GM12878 (cell line): Measurements from ENCODE around the gene RANBP9. TPM values are rescaled to one million over a fixed set of nuclear protein-coding genes. Genes with fewer than 3 reads are reported as not detected.
A peak's percentile ranks its signal among the peaks of the same experiment; 100 is the strongest.

Source experiments
- ATAC-seq: fragments of 200-7000 bp; cut with Tn5 transposase; 3 replicates; pipeline ENCODE4 v1.9.1; 2020; ENCODE audit warnings: mild to moderate bottlenecking, moderate library complexity
- BruUV-seq: library from RNA; stranded (reverse); fragments of 400-500 nt; replicated peaks from 2 replicates; lab custom pipeline; 2021; lab: Mats Ljungman, UMichigan
- CTCF ChIA-PET: fragments of 300-600 bp; sonication (Branson Sonifier 250); formaldehyde crosslinking; extraction: SDS; loops from one replicate; lab custom pipeline; 2021; ENCODE audit warnings: inconsistent platforms; lab: Yijun Ruan, JAX
- POLR2A ChIA-PET: fragments of 350-600 bp; formaldehyde crosslinking; extraction: SDS; loops from one replicate; lab custom pipeline; 2021; ENCODE audit warnings: inconsistent platforms; lab: Charles Lee
- RAD21 ChIA-PET: fragments of 300-600 bp; sonication (Branson Sonifier 250); formaldehyde crosslinking; loops from one replicate; lab custom pipeline; 2023; ENCODE audit warnings: antibody characterized with exemption; ENCODE audit not compliant: unreplicated experiment; lab: Charles Lee
- SMC1A ChIA-PET: fragments of 300-600 bp; sonication (Branson Sonifier 250); formaldehyde crosslinking; loops from one replicate; lab custom pipeline; 2023; ENCODE audit not compliant: unreplicated experiment, uncharacterized antibody; lab: Charles Lee
- DNase-seq: peaks from one replicate; pipeline ENCODE4 v3.0.0-alpha.2; 2011; ENCODE audit warnings: low read depth, low spot score
- FAIRE-seq: peaks from 3 replicates; lab custom pipeline; 2011; peaks lifted over from hg19 to GRCh38; lab: Jason Lieb, UNC
- H2AFZ ChIP-seq: 2 replicates; pipeline ENCODE4 v1.6.0; 2011; ENCODE audit warnings: low read depth, low read length, control low read depth; ENCODE audit not compliant: control insufficient read depth
- H3K27ac ChIP-seq: 2 replicates; pipeline ENCODE4 v1.5.1; 2011; ENCODE audit warnings: control low read depth; ENCODE audit not compliant: control insufficient read depth, insufficient read depth
- H3K27me3 ChIP-seq, 2 experiments: replicated peaks in 1 of 2; 2 replicates each; pipeline versions ENCODE4 v1.6.0 to v1.6.1; 2011; ENCODE audit warnings: low read length in 1 of 2; ENCODE audit not compliant: control insufficient read depth in 2 of 2, insufficient read depth in 2 of 2
- H3K36me3 ChIP-seq, 2 experiments: 2 replicates each; pipeline ENCODE4 v1.5.1; 2011; ENCODE audit warnings: low read length in 1 of 2; ENCODE audit not compliant: control insufficient read depth in 2 of 2, insufficient read depth in 2 of 2
- H3K4me1 ChIP-seq: 2 replicates; pipeline ENCODE4 v1.6.1; 2011; ENCODE audit warnings: mild to moderate bottlenecking, low read length, moderate library complexity, mixed read lengths; ENCODE audit not compliant: control insufficient read depth, insufficient read depth
- H3K4me2 ChIP-seq: 2 replicates; pipeline ENCODE4 v1.6.0; 2011; ENCODE audit warnings: control low read depth; ENCODE audit not compliant: control insufficient read depth, insufficient read depth
- H3K4me3 ChIP-seq: fragments of 200-600 bp; sonication (generic); 2 replicates; pipeline ENCODE4 v1.5.1; 2016
- H3K79me2 ChIP-seq: 2 replicates; pipeline ENCODE4 v1.6.0; 2011; ENCODE audit warnings: low read length; ENCODE audit not compliant: control insufficient read depth, insufficient read depth
- H3K9ac ChIP-seq: 2 replicates; pipeline ENCODE4 v1.8.0; 2011; ENCODE audit warnings: low read length, control low read depth, mixed read lengths; ENCODE audit not compliant: control insufficient read depth, insufficient read depth
- H3K9me3 ChIP-seq: replicated peaks from 3 replicates; pipeline ENCODE4 v1.5.1; 2011; ENCODE audit warnings: mild to moderate bottlenecking, low read length; ENCODE audit not compliant: control insufficient read depth, insufficient read depth
- H4K20me1 ChIP-seq: 2 replicates; pipeline ENCODE4 v1.6.0; 2011; ENCODE audit not compliant: control insufficient read depth, insufficient read depth
- CEBPB ChIP-seq, 2 experiments: fragments of 150-350 bp in 1 of 2; IDR thresholded peaks; 2 replicates each; pipeline ENCODE4 v1.6.1; 2012 to 2014; ENCODE audit warnings: low read depth in 2 of 2, low read length in 2 of 2, borderline replicate concordance in 1 of 2, inconsistent platforms in 1 of 2
- CREM ChIP-seq: IDR thresholded peaks from 2 replicates; pipeline ENCODE4 v1.6.1; 2014; ENCODE audit warnings: antibody characterized with exemption, low read depth
- LARP7 ChIP-seq: fragments of 450-650 bp; IDR thresholded peaks from 2 replicates; pipeline ENCODE4 v1.6.1; 2017; ENCODE audit warnings: mild to moderate bottlenecking
- PML ChIP-seq: IDR thresholded peaks from 2 replicates; pipeline ENCODE4 v1.6.1; 2012; ENCODE audit warnings: low read length, inconsistent platforms
- RELA ChIP-seq: fragments of 450-650 bp; IDR thresholded peaks from 2 replicates; pipeline ENCODE4 v1.8.0; 2014; ENCODE audit warnings: borderline replicate concordance; ENCODE audit not compliant: partially characterized antibody
- SPI1 ChIP-seq: IDR thresholded peaks from 2 replicates; pipeline ENCODE4 v1.6.1; 2011; ENCODE audit warnings: low read depth, mild to moderate bottlenecking, low read length, moderate library complexity, borderline replicate concordance; ENCODE audit not compliant: insufficient read depth
- SREBF2 ChIP-seq: IDR thresholded peaks from 2 replicates; pipeline ENCODE4 v1.6.1; 2012; ENCODE audit warnings: mild to moderate bottlenecking, low read length
- WGBS: methylation state at CpG from one replicate; pipeline ENCODE4 v1.1.6; 2016; ENCODE audit warnings: low lambda C conversion rate; ENCODE audit not compliant: insufficient replicate concordance, insufficient coverage; ENCODE audit errors: missing lambda C conversion rate; 5-methylcytosine and 5-hydroxymethylcytosine counted together
- in situ Hi-C: fragments of 300-500 bp; cut with MboI; formaldehyde crosslinking; loops from 9 replicates; pipeline ENCODE4 v1.14.3; 2018; ENCODE audit warnings: mixed read lengths
- intact Hi-C: fragments of 100-400 bp; cut with micrococcal nuclease; formaldehyde crosslinking; loops from one replicate; pipeline ENCODE4 v1.14.2; 2022; ENCODE audit not compliant: unreplicated experiment
- polyA plus RNA-seq, 11 experiments: library from polyadenylated mRNA; depleted of rRNA in 4 of 11; unstranded in 6 of 11; stranded (reverse) in 5 of 11; fragments of >200 nt; fragmentation: Nextera tagmentation in 4 of 11; fragmentation: Illumina TruSeq in 1 of 11; extraction: Ambion mirVana in 4 of 11; extraction: Trizol in 1 of 11; gene quantifications; 1 replicate in 1 of 11; 2 replicates in 10 of 11; pipeline versions ENCODE4 v1.2.1 to v1.2.3, GENCODE V29; 2011 to 2016; ENCODE audit warnings: inconsistent platforms in 2 of 11, missing spikeins in 2 of 11, low read depth in 1 of 11
- total RNA-seq, 4 experiments: library from RNA; depleted of rRNA in 3 of 4; stranded (reverse); fragments of >200 nt in 3 of 4; fragmentation: Illumina TruSeq in 1 of 4; extraction: Trizol in 1 of 4; gene quantifications; 2 replicates each; pipeline versions ENCODE4 v1.2.1 to v1.2.3, GENCODE V29; 2013 to 2021
- TF ChIP-seq, protein P1 (sequence below): IDR thresholded peaks from 2 replicates; pipeline ENCODE4 v1.6.1; 2011; ENCODE audit warnings: low read depth, low read length, improper control_type of control experiment, borderline replicate concordance
- TF ChIP-seq, protein P2 (sequence below): fragments of 450-650 bp; conservative IDR thresholded peaks from 2 replicates; pipeline ENCODE4 v1.6.1; 2017; ENCODE audit warnings: mild to moderate bottlenecking, moderate library complexity
- TF ChIP-seq, protein P3 (sequence below): IDR thresholded peaks from 2 replicates; pipeline ENCODE4 v1.6.1; 2012; ENCODE audit warnings: low read length, inconsistent platforms

RANBP9 gene
- total and polyA plus RNA-seq, 10 of the 15 experiments (the other 5 are each of a cell fraction or from before 2014, with no cell fraction given): 3.7 to 43.1 (median 16.2) TPM

DNA sequence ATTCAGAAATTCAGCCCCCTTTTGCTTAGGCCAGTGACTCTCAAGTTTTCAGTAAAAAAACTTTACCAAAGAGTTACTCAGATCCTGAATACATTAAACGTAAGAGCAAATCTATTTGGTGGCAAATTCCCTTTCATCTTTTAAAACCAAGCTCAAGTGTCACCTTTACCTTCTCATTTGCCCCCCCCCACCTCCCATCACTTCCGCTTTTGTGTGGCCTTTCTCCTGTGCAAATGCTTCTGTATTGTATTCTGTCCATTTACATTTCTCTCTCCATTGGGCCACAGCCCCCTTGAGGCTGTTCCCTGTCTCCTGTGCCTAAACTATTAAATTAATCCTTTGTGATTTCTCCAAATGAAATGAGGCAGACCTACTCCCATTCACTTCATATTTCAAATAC, 94.6 kb downstream of the RANBP9 start:
- RAD21 ChIA-PET: interaction anchor here (1.0 to 3.8 kb wide), 3 partner anchors 42 to 93 kb away, joined by 3 to 22 read pairs (median 21); partner anchors contain the start of gene SIRT5
- Histone ChIP-seq H3K36me3 (peaks cover 4 to 30% of the 10 kb centered on the region in 2 experiments; a peak in 3 of 4 replicates), H3K4me2 (peak overlapping the region; percentile 44; the same call in 1 of the 2 replicates), H3K9me3 (no peaks in the 10 kb centered on the region), H3K4me3 (0 out of 2 replicates have a peak overlapping the region, but pooled peaks have one; percentile 94), H4K20me1 (no peaks in the 10 kb centered on the region), H2AFZ (no peak overlapping the region), H3K27me3 (no peaks in the 10 kb centered on the region), H3K79me2 (peaks cover 41% of the 10 kb centered on the region), H3K4me1 (peaks cover 7% of the 10 kb centered on the region), H3K27ac (no peak overlapping the region), H3K9ac (no peak overlapping the region; the same call in 1 of the 2 replicates)
- TF ChIP-seq SPI1: peak; percentile 29; the same call in 1 of the 2 replicates
- TF ChIP-seq, protein P1, sequence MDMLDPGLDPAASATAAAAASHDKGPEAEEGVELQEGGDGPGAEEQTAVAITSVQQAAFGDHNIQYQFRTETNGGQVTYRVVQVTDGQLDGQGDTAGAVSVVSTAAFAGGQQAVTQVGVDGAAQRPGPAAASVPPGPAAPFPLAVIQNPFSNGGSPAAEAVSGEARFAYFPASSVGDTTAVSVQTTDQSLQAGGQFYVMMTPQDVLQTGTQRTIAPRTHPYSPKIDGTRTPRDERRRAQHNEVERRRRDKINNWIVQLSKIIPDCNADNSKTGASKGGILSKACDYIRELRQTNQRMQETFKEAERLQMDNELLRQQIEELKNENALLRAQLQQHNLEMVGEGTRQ: no peak
- POLR2A ChIA-PET: interaction anchor here (0.6 to 2.2 kb wide), 4 partner anchors 43 to 93 kb away, joined by 3 to 12 read pairs (median 4); partner anchors contain the start of gene SIRT5
- ATAC-seq (no peak), FAIRE-seq (no peak), DNase-seq (no peak)
- CTCF ChIA-PET: interaction anchor here (0.6 to 4.5 kb wide), 8 partner anchors 8 to 287 kb away, joined by 3 to 41 read pairs (median 10); partner anchors contain the start of genes MCUR1 and SIRT5
- intact Hi-C loops: loop anchor here (5.0 to 10.0 kb wide), 2 partner anchors 95 to 422 kb away; partner anchors contain the start of gene RANBP9
- WGBS: 55% methylated on average over 2 of the region's 2 CpGs
- in situ Hi-C loops: no loop called here
- SMC1A ChIA-PET: interaction anchor here (0.8 to 2.6 kb wide), 7 partner anchors 35 to 282 kb away, joined by 3 to 9 read pairs (median 5); no protein-coding TSS in a partner anchor
- no TSS peak for BruUV-seq

DNA sequence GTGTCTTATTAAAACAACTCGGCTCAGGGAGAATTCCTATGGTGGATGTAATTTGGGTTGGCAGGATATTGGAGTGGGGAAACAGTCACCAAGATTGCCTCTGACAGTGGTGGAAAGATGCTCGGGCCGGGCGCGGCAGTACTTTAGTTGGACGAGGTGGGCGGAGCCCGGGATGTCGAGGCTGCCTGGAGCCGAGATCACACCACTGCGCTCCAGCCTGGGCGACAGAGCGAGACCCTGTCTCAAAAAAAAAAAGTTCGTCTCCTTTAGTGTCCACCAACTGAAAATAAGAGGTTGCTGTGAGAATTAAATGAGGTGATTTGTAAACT, 95.9 kb downstream of the RANBP9 start:
- Histone ChIP-seq H4K20me1 (no peaks in the 10 kb centered on the region), H3K9ac (peak overlapping the region; percentile 96), H3K79me2 (peaks cover 41% of the 10 kb centered on the region), H3K36me3 (peaks cover 4 to 26% of the 10 kb centered on the region in 2 experiments; a peak in 3 of 4 replicates), H3K9me3 (no peaks in the 10 kb centered on the region), H3K27ac (peak overlapping the region; percentile 96), H3K4me3 (peak overlapping the region; percentile 94), H3K4me2 (peak overlapping the region; percentile 36), H3K4me1 (peaks cover 14% of the 10 kb centered on the region), H3K27me3 (no peaks in the 10 kb centered on the region), H2AFZ (peak overlapping the region; percentile 73)
- FAIRE-seq (no peak), ATAC-seq (peak; percentile 57), DNase-seq (no peak)
- SMC1A ChIA-PET: interaction anchor here (0.6 to 2.7 kb wide), 22 partner anchors 9 to 705 kb away, joined by 3 to 14 read pairs (median 4); partner anchors contain the start of gene SIRT5
- RAD21 ChIA-PET: interaction anchor here (0.8 to 3.8 kb wide), 14 partner anchors 9 to 287 kb away, joined by 3 to 22 read pairs (median 5); partner anchors contain the start of genes SIRT5 and TBC1D7
- CTCF ChIA-PET: interaction anchor here (0.6 to 4.5 kb wide), 35 partner anchors 9 to 704 kb away, joined by 3 to 41 read pairs (median 4); partner anchors contain the start of gene SIRT5
- no TSS peak for BruUV-seq
- TF ChIP-seq, protein P2, sequence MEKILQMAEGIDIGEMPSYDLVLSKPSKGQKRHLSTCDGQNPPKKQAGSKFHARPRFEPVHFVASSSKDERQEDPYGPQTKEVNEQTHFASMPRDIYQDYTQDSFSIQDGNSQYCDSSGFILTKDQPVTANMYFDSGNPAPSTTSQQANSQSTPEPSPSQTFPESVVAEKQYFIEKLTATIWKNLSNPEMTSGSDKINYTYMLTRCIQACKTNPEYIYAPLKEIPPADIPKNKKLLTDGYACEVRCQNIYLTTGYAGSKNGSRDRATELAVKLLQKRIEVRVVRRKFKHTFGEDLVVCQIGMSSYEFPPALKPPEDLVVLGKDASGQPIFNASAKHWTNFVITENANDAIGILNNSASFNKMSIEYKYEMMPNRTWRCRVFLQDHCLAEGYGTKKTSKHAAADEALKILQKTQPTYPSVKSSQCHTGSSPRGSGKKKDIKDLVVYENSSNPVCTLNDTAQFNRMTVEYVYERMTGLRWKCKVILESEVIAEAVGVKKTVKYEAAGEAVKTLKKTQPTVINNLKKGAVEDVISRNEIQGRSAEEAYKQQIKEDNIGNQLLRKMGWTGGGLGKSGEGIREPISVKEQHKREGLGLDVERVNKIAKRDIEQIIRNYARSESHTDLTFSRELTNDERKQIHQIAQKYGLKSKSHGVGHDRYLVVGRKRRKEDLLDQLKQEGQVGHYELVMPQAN: no peak
- TF ChIP-seq RELA (no peak), SREBF2 (no peak), CREM (no peak), PML (peak; percentile 5; the same call in 1 of the 2 replicates), LARP7 (no peak), CEBPB (IDR thresholded peaks at IDR 0.05; ENCODE audit: borderline replicate concordance in 1 of 2, low read depth in 2 of 2, low read length in 2 of 2) (no peak)
- TF ChIP-seq, protein P3, sequence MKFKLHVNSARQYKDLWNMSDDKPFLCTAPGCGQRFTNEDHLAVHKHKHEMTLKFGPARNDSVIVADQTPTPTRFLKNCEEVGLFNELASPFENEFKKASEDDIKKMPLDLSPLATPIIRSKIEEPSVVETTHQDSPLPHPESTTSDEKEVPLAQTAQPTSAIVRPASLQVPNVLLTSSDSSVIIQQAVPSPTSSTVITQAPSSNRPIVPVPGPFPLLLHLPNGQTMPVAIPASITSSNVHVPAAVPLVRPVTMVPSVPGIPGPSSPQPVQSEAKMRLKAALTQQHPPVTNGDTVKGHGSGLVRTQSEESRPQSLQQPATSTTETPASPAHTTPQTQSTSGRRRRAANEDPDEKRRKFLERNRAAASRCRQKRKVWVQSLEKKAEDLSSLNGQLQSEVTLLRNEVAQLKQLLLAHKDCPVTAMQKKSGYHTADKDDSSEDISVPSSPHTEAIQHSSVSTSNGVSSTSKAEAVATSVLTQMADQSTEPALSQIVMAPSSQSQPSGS: no peak
- in situ Hi-C loops: no loop called here
- POLR2A ChIA-PET: interaction anchor here (0.6 to 2.2 kb wide), 11 partner anchors 17 to 341 kb away, joined by 3 to 12 read pairs (median 3); partner anchors contain the start of genes RANBP9 and SIRT5
- under 1% methylated on average over 14 of the region's 14 CpGs for WGBS
- intact Hi-C loops: loop anchor here (1.0 to 10.0 kb wide), 5 partner anchors 41 to 421 kb away; partner anchors contain the start of genes RANBP9 and SIRT5
